ENCODE data around the gene GPHB5.

DNA sequence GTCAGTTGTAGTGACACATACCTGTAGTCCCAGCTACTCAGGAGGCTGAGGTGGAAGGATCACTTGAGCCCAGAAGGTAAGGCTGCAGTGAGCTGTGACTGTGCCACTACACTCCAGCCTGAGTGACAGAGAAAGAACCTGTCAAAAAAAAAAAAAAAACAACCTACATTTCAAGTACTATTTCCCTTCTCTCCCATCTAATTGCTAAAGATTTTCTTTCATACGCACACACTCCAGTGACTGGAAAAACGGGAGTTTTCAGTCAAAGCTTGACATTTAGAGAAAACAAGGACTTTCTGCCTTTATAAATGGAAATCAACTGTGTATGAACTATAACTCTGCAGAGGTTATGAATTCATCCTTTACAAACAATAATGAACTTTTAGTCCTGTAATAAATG, 25.9 kb downstream of the GPHB5 start:
- TF ChIP-seq HNRNPUL1 (IDR thresholded peaks at IDR 0.05; ENCODE audit: low read length) = no peak
- TF ChIP-seq NR3C1 (CRISPR knock-in tag; IDR thresholded peaks at IDR 0.05) = no peak
- TF ChIP-seq, protein P1, sequence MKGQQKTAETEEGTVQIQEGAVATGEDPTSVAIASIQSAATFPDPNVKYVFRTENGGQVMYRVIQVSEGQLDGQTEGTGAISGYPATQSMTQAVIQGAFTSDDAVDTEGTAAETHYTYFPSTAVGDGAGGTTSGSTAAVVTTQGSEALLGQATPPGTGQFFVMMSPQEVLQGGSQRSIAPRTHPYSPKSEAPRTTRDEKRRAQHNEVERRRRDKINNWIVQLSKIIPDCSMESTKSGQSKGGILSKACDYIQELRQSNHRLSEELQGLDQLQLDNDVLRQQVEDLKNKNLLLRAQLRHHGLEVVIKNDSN (CRISPR knock-in tag; IDR thresholded peaks at IDR 0.05) = no peak

All from K562 (cell line).